ENCODE data around the gene KANSL1.

DNA sequence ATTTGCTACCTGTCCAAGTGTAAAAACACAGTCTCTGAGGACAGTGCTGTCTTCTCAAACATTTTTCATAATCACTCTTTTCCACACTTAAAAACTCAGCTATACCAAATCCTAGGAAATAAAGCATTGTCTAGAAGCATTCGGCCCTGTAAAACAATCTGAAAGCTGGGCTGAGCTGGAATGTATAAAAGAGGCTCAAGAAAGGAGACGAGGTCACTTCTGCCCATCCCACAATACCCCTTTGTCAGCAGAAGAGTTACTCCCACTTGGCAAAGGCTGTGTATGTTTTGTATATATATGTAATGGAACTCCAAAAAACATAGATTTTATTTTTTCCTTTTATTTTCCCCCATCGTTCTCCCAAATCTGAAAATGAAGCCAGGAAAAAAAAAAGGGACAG, 150.3 kb downstream of the KANSL1 start:
- TF ChIP-seq, protein P1, sequence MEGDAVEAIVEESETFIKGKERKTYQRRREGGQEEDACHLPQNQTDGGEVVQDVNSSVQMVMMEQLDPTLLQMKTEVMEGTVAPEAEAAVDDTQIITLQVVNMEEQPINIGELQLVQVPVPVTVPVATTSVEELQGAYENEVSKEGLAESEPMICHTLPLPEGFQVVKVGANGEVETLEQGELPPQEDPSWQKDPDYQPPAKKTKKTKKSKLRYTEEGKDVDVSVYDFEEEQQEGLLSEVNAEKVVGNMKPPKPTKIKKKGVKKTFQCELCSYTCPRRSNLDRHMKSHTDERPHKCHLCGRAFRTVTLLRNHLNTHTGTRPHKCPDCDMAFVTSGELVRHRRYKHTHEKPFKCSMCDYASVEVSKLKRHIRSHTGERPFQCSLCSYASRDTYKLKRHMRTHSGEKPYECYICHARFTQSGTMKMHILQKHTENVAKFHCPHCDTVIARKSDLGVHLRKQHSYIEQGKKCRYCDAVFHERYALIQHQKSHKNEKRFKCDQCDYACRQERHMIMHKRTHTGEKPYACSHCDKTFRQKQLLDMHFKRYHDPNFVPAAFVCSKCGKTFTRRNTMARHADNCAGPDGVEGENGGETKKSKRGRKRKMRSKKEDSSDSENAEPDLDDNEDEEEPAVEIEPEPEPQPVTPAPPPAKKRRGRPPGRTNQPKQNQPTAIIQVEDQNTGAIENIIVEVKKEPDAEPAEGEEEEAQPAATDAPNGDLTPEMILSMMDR (IDR thresholded peaks at IDR 0.05): no peak
- no peak for TF ChIP-seq POLR2AphosphoS5 (IDR thresholded peaks at IDR 0.05)
- no peak for TF ChIP-seq POLR2A (IDR thresholded peaks at IDR 0.05)
- no peak for TF ChIP-seq EP300 (IDR thresholded peaks at IDR 0.05; ENCODE audit: low read depth)

Measured in transverse colon (tissue), 4 donors.